Astrocyte (in vitro differentiated cells and primary cell): ENCODE data around the gene POM121. TPM values are rescaled to one million over a fixed set of nuclear protein-coding genes. Genes with fewer than 3 reads are reported as not detected.
"Not testable (repeated sequence)": the region's sequence is repeated elsewhere in the genome, so short reads cannot be mapped to it uniquely, and the experiment has no call there.

ENCODE experiments used
- DNase-seq: peaks from one replicate; pipeline ENCODE4 v3.0.0-alpha.2; 2010; ENCODE audit warnings: low read depth
- FAIRE-seq: peaks from 2 replicates; lab custom pipeline; 2011; peaks lifted over from hg19 to GRCh38; lab: Jason Lieb, UNC
- H2AFZ ChIP-seq: 2 replicates; pipeline ENCODE4 v1.6.0; 2012; ENCODE audit warnings: low read depth, low read length, inconsistent platforms
- H3K27ac ChIP-seq: 2 replicates; pipeline ENCODE4 v1.5.1; 2011; ENCODE audit warnings: low read depth, low read length, inconsistent platforms
- H3K27me3 ChIP-seq: 2 replicates; pipeline ENCODE4 v1.6.0; 2011; ENCODE audit warnings: low read length, inconsistent platforms; ENCODE audit not compliant: insufficient read depth
- H3K36me3 ChIP-seq: 2 replicates; pipeline ENCODE4 v1.5.1; 2011; ENCODE audit warnings: low read length, inconsistent platforms; ENCODE audit not compliant: insufficient read depth
- H3K4me1 ChIP-seq: 2 replicates; pipeline ENCODE4 v1.5.1; 2011; ENCODE audit warnings: low read length, inconsistent platforms; ENCODE audit not compliant: insufficient read depth
- H3K4me2 ChIP-seq: 2 replicates; pipeline ENCODE4 v1.6.0; 2012; ENCODE audit warnings: low read length, inconsistent platforms
- H3K4me3 ChIP-seq: 2 replicates; pipeline ENCODE4 v1.5.1; 2011; ENCODE audit warnings: low read depth, mild to moderate bottlenecking, low read length, inconsistent platforms; ENCODE audit not compliant: insufficient read depth
- H3K79me2 ChIP-seq: 2 replicates; pipeline ENCODE4 v1.6.0; 2012; ENCODE audit warnings: mild to moderate bottlenecking, low read length, inconsistent platforms; ENCODE audit not compliant: insufficient read depth
- H3K9ac ChIP-seq: 2 replicates; pipeline ENCODE4 v1.6.0; 2012; ENCODE audit warnings: mild to moderate bottlenecking, low read length, inconsistent platforms
- H3K9me3 ChIP-seq: 2 replicates; pipeline ENCODE4 v1.5.1; 2012; ENCODE audit warnings: low read depth, mild to moderate bottlenecking, low read length, inconsistent platforms; ENCODE audit not compliant: insufficient read depth
- H4K20me1 ChIP-seq: 2 replicates; pipeline ENCODE4 v1.6.0; 2012; ENCODE audit warnings: low read length, inconsistent platforms; ENCODE audit not compliant: insufficient read depth
- H3K27ac Mint-ChIP-seq: one replicate; pipeline ENCODE4 v1.8.0; 2021; ENCODE audit warnings: mild to moderate bottlenecking, mixed read lengths; ENCODE audit not compliant: unreplicated experiment
- H3K27me3 Mint-ChIP-seq: one replicate; pipeline ENCODE4 v1.8.0; 2021; ENCODE audit warnings: low read depth, mixed read lengths; ENCODE audit not compliant: unreplicated experiment
- H3K36me3 Mint-ChIP-seq: one replicate; pipeline ENCODE4 v1.8.0; 2021; ENCODE audit warnings: low read depth, mixed read lengths; ENCODE audit not compliant: unreplicated experiment
- H3K4me1 Mint-ChIP-seq: one replicate; pipeline ENCODE4 v1.8.0; 2021; ENCODE audit warnings: low read depth, mixed read lengths; ENCODE audit not compliant: unreplicated experiment
- H3K4me3 Mint-ChIP-seq: one replicate; pipeline ENCODE4 v1.8.0; 2021; ENCODE audit warnings: mild to moderate bottlenecking, moderate library complexity, mixed read lengths; ENCODE audit not compliant: unreplicated experiment
- H3K9me3 Mint-ChIP-seq: one replicate; pipeline ENCODE4 v1.8.0; 2021; ENCODE audit warnings: mild to moderate bottlenecking, mixed read lengths; ENCODE audit not compliant: unreplicated experiment
- total RNA-seq: library from RNA; stranded (reverse); gene quantifications from 2 replicates; pipeline ENCODE4 v1.2.1, GENCODE V29; 2021

POM121 gene
- total RNA-seq, 1 donor from 2014 or later, result 49.1 TPM

GRCh38 chr7:72980382-72980781 is 55.5 kb downstream of the POM121 start:
- not testable (repeated sequence) for H3K4me3 ChIP-seq, H3K4me3 Mint-ChIP-seq, H4K20me1 ChIP-seq, H3K9ac ChIP-seq, H3K27ac ChIP-seq, H3K27ac Mint-ChIP-seq, FAIRE-seq, H3K4me1 Mint-ChIP-seq, H3K27me3 ChIP-seq, H3K36me3 ChIP-seq, H2AFZ ChIP-seq, H3K27me3 Mint-ChIP-seq, H3K9me3 Mint-ChIP-seq, H3K9me3 ChIP-seq, H3K4me1 ChIP-seq, H3K4me2 ChIP-seq, H3K36me3 Mint-ChIP-seq, H3K79me2 ChIP-seq, DNase-seq

GRCh38 chr7:72982084-72982483 is 57.2 kb downstream of the POM121 start:
- not testable (repeated sequence) for H3K36me3 Mint-ChIP-seq, H3K4me3 Mint-ChIP-seq, H3K27me3 Mint-ChIP-seq, H3K79me2 ChIP-seq, H3K27me3 ChIP-seq, H3K36me3 ChIP-seq, H3K27ac Mint-ChIP-seq, H3K4me1 ChIP-seq, DNase-seq, H3K9me3 ChIP-seq, H3K4me2 ChIP-seq, FAIRE-seq, H4K20me1 ChIP-seq, H3K9ac ChIP-seq, H3K4me3 ChIP-seq, H3K4me1 Mint-ChIP-seq, H2AFZ ChIP-seq, H3K27ac ChIP-seq, H3K9me3 Mint-ChIP-seq

- FAIRE-seq, H3K79me2 ChIP-seq, H3K9me3 ChIP-seq, H3K4me1 Mint-ChIP-seq, H3K27me3 Mint-ChIP-seq, H3K27me3 ChIP-seq, H2AFZ ChIP-seq, H3K36me3 ChIP-seq, H3K9me3 Mint-ChIP-seq, H3K9ac ChIP-seq, H4K20me1 ChIP-seq, H3K4me3 Mint-ChIP-seq, H3K4me3 ChIP-seq, H3K4me1 ChIP-seq, H3K36me3 Mint-ChIP-seq, H3K4me2 ChIP-seq, H3K27ac Mint-ChIP-seq, DNase-seq, H3K27ac ChIP-seq: not testable (repeated sequence)
Measured at GRCh38 chr7:72990146-72990913, 65.4 kb downstream of the POM121 start.

GRCh38 chr7:72995484-72995883 is 70.6 kb downstream of the POM121 start:
- H2AFZ ChIP-seq, H4K20me1 ChIP-seq, H3K27ac ChIP-seq, H3K9me3 Mint-ChIP-seq, H3K27me3 ChIP-seq, H3K36me3 ChIP-seq, H3K4me2 ChIP-seq, H3K4me3 Mint-ChIP-seq, H3K27ac Mint-ChIP-seq, H3K36me3 Mint-ChIP-seq, FAIRE-seq, H3K27me3 Mint-ChIP-seq, DNase-seq, H3K9ac ChIP-seq, H3K4me1 ChIP-seq, H3K79me2 ChIP-seq, H3K9me3 ChIP-seq, H3K4me1 Mint-ChIP-seq, H3K4me3 ChIP-seq: not testable (repeated sequence)

DNA sequence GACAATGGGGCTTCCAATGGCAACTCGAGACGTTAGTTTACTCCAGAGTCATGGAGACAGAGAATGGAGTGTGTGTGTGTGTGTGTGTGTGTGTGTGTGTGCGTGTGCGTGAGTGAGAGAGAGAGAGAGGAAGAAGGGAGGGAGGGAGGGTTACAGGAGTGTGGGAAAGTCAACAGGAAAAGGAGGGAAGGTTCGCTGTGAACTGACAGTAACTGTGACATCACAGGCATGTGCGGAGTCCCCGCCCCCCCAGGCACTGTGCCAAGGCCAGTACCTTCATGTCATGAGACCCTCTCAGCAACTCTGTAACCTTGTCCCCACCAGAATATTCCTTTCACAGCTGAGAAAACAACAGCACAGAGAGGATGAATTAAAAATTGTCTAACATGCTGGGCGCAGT is 72.6 kb downstream of the POM121 start:
- not testable (repeated sequence) for H3K4me3 Mint-ChIP-seq, H3K9me3 Mint-ChIP-seq, H3K27me3 ChIP-seq, H4K20me1 ChIP-seq, H3K27ac Mint-ChIP-seq, H3K79me2 ChIP-seq, H3K4me1 ChIP-seq, H3K27me3 Mint-ChIP-seq, DNase-seq, FAIRE-seq, H3K4me1 Mint-ChIP-seq, H3K36me3 Mint-ChIP-seq, H2AFZ ChIP-seq, H3K27ac ChIP-seq, H3K4me3 ChIP-seq, H3K9me3 ChIP-seq, H3K9ac ChIP-seq, H3K36me3 ChIP-seq, H3K4me2 ChIP-seq

GRCh38 chr7:72997887-72998468 is 73.1 kb downstream of the POM121 start:
- not testable (repeated sequence) for H3K27ac Mint-ChIP-seq, H3K9me3 Mint-ChIP-seq, H3K36me3 Mint-ChIP-seq, H3K36me3 ChIP-seq, H3K79me2 ChIP-seq, H3K9ac ChIP-seq, H2AFZ ChIP-seq, H3K9me3 ChIP-seq, DNase-seq, H4K20me1 ChIP-seq, H3K4me3 Mint-ChIP-seq, H3K27ac ChIP-seq, H3K4me1 Mint-ChIP-seq, FAIRE-seq, H3K27me3 ChIP-seq, H3K4me3 ChIP-seq, H3K4me2 ChIP-seq, H3K4me1 ChIP-seq, H3K27me3 Mint-ChIP-seq
